H4 (cell line): ENCODE measurements around the gene C1orf232. TPM values are rescaled to one million over a fixed set of nuclear protein-coding genes. Genes with fewer than 3 reads are reported as not detected.

Source experiments
- DNase-seq: peaks from one replicate; pipeline ENCODE4 v3.0.0-alpha.2; 2015; ENCODE audit warnings: low spot score
- total RNA-seq: library from RNA; depleted of rRNA; stranded (reverse); fragments of >200 nt; shearing (Covaris generic); gene quantifications from 2 replicates; pipeline ENCODE4 v1.2.3, GENCODE V29; 2014; rRNA removed

C1orf232 gene
- total RNA-seq, 1 experiment from 2014 or later, result not detected

- no peak for DNase-seq
These were observed 44.1 kb downstream of the C1orf232 start for GRCh38 chr1:26124418-26125331.

- DNase-seq, result no peak
These were observed 45.5 kb downstream of the C1orf232 start for GRCh38 chr1:26122988-26123973.

GRCh38 chr1:26121854-26122773, 46.6 kb downstream of the C1orf232 start:
- DNase-seq, result no peak

GRCh38 chr1:26119892-26120608, 48.7 kb downstream of the C1orf232 start:
- DNase-seq, result no peak

GRCh38 chr1:26114165-26114927, 54.4 kb downstream of the C1orf232 start:
- DNase-seq, result no peak

Other genes with a start within 250 kb of the C1orf232 start
- gene PAFAH2, start 170.9 kb downstream of the C1orf232 start, total RNA-seq, result 5.6 and 8.3 TPM in 2 replicates
- not detected in 2 replicates for gene EXTL1, start 147.2 kb downstream of the C1orf232 start, total RNA-seq
- gene SLC30A2, start 122.8 kb downstream of the C1orf232 start, total RNA-seq, result not detected in 2 replicates
- gene TRIM63, start 101.3 kb downstream of the C1orf232 start, total RNA-seq, result not detected in 2 replicates
- 5.7 and 7.3 TPM in 2 replicates for gene PDIK1L, start 57.1 kb downstream of the C1orf232 start, total RNA-seq
- gene FAM110D, start 9.9 kb downstream of the C1orf232 start, total RNA-seq, result 0.04 and 0.12 TPM in 2 replicates
- gene ZNF593, start 945 bp upstream of the C1orf232 start, total RNA-seq, result 27.4 and 41.0 TPM in 2 replicates
- gene ZNF593OS, start 2.9 kb upstream of the C1orf232 start, total RNA-seq, result not detected in 2 replicates
- gene CNKSR1, start 8.5 kb upstream of the C1orf232 start, total RNA-seq, result not detected in 2 replicates
- gene CATSPER4, start 21.6 kb upstream of the C1orf232 start, total RNA-seq, result not detected in 2 replicates
- 18.1 and 21.3 TPM in 2 replicates for gene CEP85, start 65.2 kb upstream of the C1orf232 start, total RNA-seq
- 77.7 and 126 TPM in 2 replicates for gene SH3BGRL3, start 111.1 kb upstream of the C1orf232 start, total RNA-seq
- 0.74 and 3.8 TPM in 2 replicates for gene UBXN11, start 137.7 kb upstream of the C1orf232 start, total RNA-seq
- gene CD52, start 149.0 kb upstream of the C1orf232 start, total RNA-seq, result 3.0 TPM in 1 of 2 replicates, not detected in the other
- not detected in 2 replicates for gene CRYBG2, start 185.2 kb upstream of the C1orf232 start, total RNA-seq
- not detected in 2 replicates for gene ZNF683, start 203.8 kb upstream of the C1orf232 start, total RNA-seq
- gene LIN28A, start 241.9 kb upstream of the C1orf232 start, total RNA-seq, result not detected in 2 replicates